ENCODE data around the gene OR6X1.

Gene OR6X1

DNA sequence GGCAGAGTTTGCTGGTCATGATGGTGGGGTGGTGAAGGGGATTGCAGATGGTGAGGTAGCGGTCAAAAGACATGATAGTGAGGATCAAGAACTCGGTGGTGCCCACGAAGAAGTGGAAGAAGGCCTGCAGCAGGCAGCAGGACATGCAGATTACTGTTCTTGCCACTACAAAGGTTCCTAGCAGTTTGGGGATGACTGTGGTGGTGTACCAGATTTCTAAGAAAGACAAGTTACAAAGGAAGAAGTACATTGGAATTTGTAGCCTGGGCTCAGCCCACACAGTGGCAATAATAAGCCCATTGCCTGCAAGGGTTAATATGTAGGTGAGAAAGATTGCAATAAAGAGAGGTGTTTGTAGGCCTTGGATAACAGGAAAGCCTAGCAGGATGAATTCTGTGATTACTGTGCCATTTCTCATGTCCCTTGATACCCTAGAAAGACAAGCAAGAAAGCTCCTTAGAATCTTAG is at the start of gene OR6X1:
TSS of gene OR6X1 (minus strand) at position 418 of the 468 bp plus-strand sequence. CDS start at position 418, 0 bp downstream.
- DNase-seq = no peak

- no peak for DNase-seq
Measured at GRCh38 chr11:123801765-123802164, 47.4 kb upstream of the OR6X1 start.

- DNase-seq = no peak
Measured at GRCh38 chr11:123800036-123800435, 45.7 kb upstream of the OR6X1 start.

DNA sequence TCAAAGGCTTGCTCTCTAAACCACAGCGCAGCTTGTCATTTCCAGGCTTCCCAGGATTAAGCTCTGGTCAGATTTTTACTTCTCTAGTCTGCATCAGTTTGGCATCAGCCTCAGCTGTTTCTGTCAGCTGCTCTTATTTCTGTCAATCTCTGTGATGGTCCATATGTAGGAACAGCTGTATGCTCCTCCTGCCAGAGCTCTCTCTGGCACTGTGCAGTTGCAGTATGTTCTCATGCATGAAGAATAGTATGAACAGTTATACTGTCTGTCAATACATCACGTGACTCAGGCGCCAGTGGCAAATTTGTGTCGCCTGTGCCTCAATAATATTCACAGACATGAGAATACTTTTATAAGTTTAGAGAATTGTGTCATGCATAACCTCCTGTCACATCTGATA is 45.1 kb upstream of the OR6X1 start:
- DNase-seq = no peak

DNA sequence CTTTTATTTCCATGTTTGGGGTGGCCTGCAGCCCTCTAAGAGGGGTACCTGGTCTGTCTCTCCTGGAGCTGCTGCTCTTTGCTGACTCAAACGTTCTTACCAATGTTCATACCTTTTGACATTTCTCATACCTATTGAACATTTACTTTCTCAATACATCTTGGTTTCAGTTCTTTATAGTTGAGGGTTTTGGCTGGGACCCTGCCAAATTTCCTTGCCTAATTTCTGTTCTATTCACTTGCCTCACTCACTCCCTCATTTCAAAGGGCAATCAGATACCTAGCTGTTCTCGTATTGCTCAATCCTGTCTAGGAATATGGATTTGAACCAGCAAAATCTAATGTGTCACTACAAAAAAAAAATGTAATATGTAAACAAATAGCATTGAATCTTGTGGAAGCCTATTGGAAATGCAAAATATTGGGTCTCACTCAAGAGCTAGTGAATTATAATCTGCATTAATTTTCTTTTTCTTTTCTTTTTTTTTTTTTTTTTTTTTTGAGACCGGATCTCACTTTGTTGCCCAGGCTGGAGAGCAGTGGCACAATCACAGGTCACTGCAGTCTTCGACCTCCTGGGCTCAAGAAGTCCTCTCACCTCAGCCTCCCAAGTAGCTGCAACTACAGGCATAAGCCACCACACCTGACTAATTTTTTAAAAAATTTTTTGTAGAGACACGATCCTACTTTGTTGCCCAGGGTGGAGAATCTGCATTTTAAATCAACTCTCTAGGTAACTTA is 44.4 kb upstream of the OR6X1 start:
- no peak for DNase-seq

DNA sequence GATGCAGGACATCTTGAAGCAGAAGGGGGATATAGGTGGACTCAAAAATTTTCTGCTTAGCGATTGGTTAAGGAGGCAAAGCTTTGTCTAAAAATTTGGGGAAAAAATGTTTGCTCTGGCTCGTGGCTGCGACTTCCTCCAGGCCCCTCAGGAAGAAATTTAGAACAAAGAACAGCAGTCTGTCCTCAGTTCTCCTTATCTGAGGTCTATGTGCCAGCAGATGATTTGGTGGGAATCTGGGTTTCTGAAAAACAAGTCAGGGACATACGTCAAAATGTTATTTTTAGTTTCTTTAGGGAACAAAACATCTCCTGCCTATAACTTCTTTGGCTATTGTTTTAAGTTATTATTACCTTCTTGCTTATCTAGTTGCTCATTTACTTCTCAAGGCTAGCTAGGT is 43.8 kb upstream of the OR6X1 start:
- DNase-seq = no peak

- DNase-seq = no peak
Measured at GRCh38 chr11:123797541-123797940, 43.2 kb upstream of the OR6X1 start.

- no peak for DNase-seq
Measured at GRCh38 chr11:123797114-123797513, 42.8 kb upstream of the OR6X1 start.

DNA sequence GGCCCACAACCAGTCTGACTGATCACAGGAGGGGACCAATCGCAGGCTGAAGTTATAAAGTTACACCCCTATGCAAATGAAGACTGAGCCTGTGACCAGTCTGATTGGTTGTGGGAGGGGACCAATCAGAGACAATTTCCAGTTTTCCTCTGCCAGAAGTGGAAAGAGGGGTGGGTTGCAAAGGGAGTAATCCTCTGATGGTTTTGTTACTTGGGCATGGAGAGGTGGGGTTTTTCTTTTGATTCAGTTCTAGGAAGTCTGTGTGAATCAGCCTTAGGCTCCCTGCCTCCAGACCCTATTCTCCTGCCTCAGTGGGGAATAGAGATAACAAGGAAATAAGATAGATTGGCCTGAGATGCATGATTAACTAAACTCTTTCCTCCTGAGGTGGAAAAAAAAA is 41.9 kb upstream of the OR6X1 start:
- DNase-seq = no peak

- DNase-seq = no peak
Measured at GRCh38 chr11:123783536-123783935, 29.2 kb upstream of the OR6X1 start.

GRCh38 chr11:123778511-123778910 is 24.2 kb upstream of the OR6X1 start:
- no peak for DNase-seq

DNA sequence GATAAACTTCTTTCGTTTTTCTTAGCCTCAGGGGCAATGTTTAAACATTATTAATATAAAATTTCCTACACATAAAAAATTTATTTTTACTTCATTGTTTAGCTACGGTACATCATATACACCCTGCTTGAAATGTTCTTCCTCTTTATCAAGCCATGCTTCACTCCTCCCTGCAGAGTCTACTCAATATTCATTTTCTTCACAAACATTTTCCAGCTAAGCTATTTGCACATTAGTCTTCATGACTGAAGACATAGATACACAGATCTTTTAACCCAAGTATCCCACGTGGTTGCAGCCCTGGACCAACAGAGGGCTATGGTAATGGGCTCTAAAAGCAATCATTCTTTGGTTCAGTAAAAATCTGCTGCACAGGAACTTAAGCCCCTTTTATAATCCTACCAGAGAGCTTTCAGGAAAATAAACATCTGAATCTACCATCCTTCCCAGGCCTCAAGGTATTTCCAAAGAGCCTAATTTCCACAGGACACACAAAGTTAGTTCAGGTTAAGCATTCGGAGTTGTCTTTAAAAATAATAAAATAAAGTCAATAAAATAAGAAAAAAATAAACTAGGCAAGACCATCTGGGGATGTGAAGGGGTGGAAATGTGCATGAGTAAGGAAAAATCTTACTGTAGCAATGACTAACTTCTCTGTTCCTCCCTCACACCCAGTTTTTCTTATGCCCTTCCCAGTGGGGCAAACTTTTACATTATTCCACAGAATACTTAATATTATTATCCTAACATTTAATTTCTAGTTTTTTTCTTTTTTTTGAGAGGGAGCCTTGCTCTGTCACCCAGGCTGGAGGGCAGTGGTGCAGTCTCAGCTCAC is 21.6 kb upstream of the OR6X1 start:
- no peak for DNase-seq

DNA sequence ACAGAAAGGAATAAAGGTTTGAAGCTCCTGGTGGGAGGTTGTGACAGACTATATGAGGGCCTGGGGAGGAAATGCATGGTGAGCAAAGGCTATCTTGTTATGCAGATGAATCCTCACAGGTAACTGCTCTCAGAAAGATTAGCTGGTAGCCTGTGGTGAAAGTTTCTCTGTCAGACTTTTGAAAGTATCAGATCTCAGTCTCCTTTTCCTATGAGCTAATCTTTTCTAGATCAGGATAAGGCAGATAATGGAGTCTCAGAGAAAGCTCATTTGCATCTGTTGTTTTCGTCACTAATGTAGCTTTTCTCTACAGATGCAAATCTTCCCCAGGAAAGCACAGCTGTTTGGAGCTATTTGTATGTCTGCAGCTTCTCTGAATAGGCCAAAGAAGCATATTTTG is 21.0 kb upstream of the OR6X1 start:
- DNase-seq = no peak

GRCh38 chr11:123773959-123774358 is 19.6 kb upstream of the OR6X1 start:
- DNase-seq = no peak

DNA sequence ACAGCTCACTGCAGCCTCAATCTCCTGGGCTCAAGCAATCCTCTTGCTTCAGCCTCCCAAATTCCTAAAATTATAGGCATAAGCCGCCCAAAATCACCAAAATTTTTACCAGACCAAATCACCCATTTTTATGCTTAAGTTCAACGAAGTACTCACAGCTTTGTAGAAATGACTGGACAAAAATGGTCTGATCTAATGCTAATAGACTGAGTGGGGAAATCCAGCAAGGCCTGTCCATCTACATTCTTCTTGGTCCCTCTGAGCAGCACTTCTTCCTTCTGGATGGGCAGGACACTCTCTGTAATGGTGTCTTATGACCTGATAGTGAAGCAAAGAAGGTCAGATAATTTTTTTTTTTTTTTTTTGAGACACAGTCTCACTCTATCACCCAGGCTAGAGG is 18.7 kb upstream of the OR6X1 start:
- DNase-seq = no peak

DNA sequence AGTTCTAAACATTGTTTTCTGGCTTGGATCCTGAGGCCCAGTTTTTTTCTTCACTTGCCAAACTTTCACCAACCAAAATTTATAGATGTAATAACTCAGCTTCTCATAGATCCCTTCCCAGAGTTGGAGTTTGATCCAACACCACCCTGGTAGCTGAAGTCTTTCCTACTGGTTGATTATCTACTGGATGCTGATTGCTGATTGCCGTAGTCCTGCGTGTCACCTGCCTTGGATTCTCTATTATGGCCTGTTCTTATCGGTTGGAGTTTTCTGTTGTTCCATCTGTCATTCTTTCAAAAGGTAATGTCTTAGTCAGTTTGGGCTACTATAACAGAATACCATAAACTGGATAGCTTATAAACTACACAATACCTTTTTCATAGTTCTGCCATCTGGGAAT is 17.3 kb upstream of the OR6X1 start:
- no peak for DNase-seq

GRCh38 chr11:123770712-123771111 is 16.4 kb upstream of the OR6X1 start:
- no peak for DNase-seq

- no peak for DNase-seq
Measured at GRCh38 chr11:123765601-123766000, 11.3 kb upstream of the OR6X1 start.

DNA sequence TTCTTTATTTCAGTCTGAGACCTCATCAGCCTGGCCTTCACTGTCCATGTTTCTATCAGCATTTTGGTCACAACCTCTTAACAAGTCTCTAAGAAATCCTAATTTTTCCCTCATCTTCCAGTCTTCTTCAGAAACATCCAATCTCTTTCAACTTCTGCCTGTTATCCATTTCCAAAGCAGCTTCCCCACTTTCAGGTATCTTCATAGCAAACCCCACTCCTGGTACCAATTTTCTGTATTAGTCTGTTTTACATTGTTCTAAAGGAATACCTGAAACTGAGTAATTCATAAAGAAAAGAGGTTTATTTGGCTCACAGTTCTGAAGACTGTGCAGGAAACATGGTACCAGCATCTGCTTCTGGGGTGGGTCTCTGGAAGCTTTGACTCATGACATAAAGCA is 8.1 kb upstream of the OR6X1 start:
- no peak for DNase-seq

- no peak for DNase-seq
Measured at GRCh38 chr11:123760894-123761293, 6.6 kb upstream of the OR6X1 start.

DNA sequence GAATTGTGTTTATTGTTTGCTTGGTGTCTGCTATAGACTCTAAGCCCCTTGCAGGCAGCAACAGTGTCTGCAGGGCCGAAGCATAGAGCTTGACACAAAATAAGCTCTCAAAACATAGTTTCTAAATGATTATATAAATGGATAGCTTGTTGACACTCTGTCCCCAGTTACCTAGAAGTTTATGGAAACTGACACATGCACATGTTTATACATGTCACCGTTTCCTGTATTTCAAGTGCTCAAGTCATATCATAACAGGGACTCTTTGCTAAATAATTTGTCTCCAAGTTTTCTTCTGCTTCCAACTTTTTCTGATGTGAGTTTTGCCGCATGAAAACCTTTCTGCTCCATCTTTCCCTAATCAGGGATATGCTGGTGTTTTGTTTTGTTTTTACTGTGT is 3.7 kb upstream of the OR6X1 start:
- DNase-seq = no peak

DNA sequence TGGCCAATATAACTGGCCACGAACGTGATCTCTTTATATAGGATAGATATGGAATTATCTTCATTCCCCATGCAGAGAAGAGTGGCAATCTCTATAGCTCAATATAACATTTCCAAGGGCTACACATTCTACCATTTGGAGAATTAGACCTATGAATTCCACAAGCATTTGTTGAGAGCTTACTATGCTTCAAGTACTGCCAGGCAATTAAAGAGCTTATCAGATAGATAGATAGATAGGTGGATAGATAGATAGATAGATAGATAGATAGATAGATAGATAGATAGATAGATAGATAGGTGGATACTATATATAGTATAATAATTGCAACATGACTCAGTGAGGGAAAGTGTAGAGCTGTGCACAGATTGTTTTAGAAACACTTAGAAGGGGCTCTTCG is 1.5 kb upstream of the OR6X1 start:
- DNase-seq = no peak

DNA sequence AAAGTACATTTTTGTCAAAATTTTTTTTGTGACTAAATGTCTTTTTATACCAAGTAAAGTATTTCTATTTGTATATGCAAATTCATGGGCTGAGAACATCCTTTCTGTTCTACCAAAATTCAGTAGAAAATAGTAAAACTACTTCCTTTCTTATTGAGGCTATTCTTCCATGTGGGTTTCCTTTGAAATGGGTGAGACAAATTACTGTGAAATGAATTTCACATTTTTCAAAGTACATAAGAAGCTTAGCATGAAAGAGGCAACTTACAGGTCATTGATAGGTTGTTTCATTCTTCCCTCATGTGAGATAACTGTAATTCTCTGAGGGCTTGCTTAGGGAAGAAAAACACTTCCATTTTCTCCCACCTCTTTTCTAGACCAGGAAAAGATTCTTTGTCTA is 1.0 kb upstream of the OR6X1 start:
- no peak for DNase-seq

- DNase-seq = no peak
Measured at GRCh38 chr11:123753110-123753509, 1.2 kb downstream of the OR6X1 start.

All from activated effector memory CD4-positive, alpha-beta T cell treated with Interleukin-2 at 50 U/mL for 16 hours (primary cell).